ENCODE measurements around the gene TTLL4.

DNA sequence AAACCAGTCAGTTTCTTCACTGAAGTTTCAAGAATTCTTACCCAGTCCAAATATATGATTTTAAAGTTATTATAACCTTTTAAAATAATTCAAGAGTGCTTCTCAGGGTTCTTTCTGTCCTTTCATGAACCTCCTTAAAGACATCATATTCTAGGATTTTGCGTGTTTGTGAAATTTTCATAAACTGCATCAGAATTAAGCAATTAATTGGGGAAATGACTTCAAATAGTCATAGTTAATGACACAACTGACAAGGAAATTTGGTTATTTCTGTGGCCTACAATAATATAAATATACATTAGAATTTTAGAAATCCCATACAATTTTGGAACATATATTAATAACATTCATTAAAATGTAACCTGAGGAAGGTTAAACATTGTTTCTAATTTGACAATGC, 81.8 kb downstream of the TTLL4 start:
- TF ChIP-seq, protein P1, sequence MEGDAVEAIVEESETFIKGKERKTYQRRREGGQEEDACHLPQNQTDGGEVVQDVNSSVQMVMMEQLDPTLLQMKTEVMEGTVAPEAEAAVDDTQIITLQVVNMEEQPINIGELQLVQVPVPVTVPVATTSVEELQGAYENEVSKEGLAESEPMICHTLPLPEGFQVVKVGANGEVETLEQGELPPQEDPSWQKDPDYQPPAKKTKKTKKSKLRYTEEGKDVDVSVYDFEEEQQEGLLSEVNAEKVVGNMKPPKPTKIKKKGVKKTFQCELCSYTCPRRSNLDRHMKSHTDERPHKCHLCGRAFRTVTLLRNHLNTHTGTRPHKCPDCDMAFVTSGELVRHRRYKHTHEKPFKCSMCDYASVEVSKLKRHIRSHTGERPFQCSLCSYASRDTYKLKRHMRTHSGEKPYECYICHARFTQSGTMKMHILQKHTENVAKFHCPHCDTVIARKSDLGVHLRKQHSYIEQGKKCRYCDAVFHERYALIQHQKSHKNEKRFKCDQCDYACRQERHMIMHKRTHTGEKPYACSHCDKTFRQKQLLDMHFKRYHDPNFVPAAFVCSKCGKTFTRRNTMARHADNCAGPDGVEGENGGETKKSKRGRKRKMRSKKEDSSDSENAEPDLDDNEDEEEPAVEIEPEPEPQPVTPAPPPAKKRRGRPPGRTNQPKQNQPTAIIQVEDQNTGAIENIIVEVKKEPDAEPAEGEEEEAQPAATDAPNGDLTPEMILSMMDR (IDR thresholded peaks at IDR 0.05): no peak
- no peak for TF ChIP-seq EZH2 (IDR thresholded peaks at IDR 0.05; ENCODE audit: borderline replicate concordance, insufficient read depth, low read depth, low read length, poor library complexity, severe bottlenecking)
